DND-41 (cell line): ENCODE results near the gene ELOVL7.
"Not testable (repeated sequence)": the region's sequence is repeated elsewhere in the genome, so short reads cannot be mapped to it uniquely, and the experiment has no call there.

Experiments
- EZH2 ChIP-seq: IDR thresholded peaks from 3 replicates; pipeline ENCODE4 v1.6.1; 2012; ENCODE audit warnings: borderline replicate concordance, low read depth, mild to moderate bottlenecking, moderate library complexity, low read length, inconsistent platforms; ENCODE audit not compliant: severe bottlenecking
- TF ChIP-seq, protein P1 (sequence below): IDR thresholded peaks from 2 replicates; pipeline ENCODE4 v1.5.1; 2012; ENCODE audit warnings: borderline replicate concordance, low read length, moderate library complexity, mild to moderate bottlenecking; ENCODE audit not compliant: poor library complexity, severe bottlenecking; ENCODE audit errors: extremely low read depth

DNA sequence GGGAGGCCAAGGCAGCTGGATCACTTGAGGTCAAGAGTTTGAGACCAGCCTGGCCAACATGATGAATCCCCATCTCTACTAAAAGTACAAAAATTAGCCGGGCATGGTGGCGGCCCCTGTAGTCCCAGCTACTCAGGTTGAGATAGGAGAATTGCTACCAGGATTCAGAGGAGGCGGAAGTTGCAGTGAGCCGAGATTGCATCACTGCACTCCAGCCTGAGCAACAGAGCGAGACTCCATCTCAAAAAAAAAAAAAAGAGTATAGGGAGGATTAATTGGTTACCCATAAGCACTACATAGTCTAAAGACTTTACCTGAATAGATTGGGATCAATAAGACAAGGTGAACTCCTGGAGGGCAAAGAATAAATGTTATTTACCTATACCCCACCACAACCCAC is 27.9 kb downstream of the ELOVL7 start:
- TF ChIP-seq, protein P1, sequence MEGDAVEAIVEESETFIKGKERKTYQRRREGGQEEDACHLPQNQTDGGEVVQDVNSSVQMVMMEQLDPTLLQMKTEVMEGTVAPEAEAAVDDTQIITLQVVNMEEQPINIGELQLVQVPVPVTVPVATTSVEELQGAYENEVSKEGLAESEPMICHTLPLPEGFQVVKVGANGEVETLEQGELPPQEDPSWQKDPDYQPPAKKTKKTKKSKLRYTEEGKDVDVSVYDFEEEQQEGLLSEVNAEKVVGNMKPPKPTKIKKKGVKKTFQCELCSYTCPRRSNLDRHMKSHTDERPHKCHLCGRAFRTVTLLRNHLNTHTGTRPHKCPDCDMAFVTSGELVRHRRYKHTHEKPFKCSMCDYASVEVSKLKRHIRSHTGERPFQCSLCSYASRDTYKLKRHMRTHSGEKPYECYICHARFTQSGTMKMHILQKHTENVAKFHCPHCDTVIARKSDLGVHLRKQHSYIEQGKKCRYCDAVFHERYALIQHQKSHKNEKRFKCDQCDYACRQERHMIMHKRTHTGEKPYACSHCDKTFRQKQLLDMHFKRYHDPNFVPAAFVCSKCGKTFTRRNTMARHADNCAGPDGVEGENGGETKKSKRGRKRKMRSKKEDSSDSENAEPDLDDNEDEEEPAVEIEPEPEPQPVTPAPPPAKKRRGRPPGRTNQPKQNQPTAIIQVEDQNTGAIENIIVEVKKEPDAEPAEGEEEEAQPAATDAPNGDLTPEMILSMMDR, result not testable (repeated sequence)
- not testable (repeated sequence) for TF ChIP-seq EZH2
